T-helper 1 cell treated with Interleukin-12 subunit alpha and Interleukin-12 subunit beta and Interleukin-4 antibody, amounts not matched to agents 30 ng/mL and 1 ng/mL, for 36 hours (primary cell): Measurements from ENCODE around the gene NFATC4. TPM values are rescaled to one million over a fixed set of nuclear protein-coding genes. Genes with fewer than 3 reads are reported as not detected.
"Not testable (repeated sequence)": the region's sequence is repeated elsewhere in the genome, so short reads cannot be mapped to it uniquely, and the experiment has no call there.

ENCODE experiments used
- intact Hi-C: fragments of 100-400 bp; cut with micrococcal nuclease; formaldehyde crosslinking; loops from one replicate; pipeline ENCODE4 v1.15.1; 2024
- total RNA-seq: library from RNA; stranded (reverse); gene quantifications from 2 replicates; pipeline ENCODE4 v1.2.3, GENCODE V29; 2022

Gene NFATC4
- total RNA-seq = 0.59 TPM in 1 of 2 replicates, not detected in the other

- intact Hi-C loops = loop anchor here (2.0 to 5.0 kb wide), 2 partner anchors 35 to 45 kb away; no protein-coding TSS in a partner anchor
These were observed at the start of gene NFATC4 for GRCh38 chr14:24367514-24368211. TSS of gene NFATC4 (plus strand) at chr14:24368184. CDS start at chr14:24368341, 157 bp downstream.

GRCh38 chr14:24321212-24321975 is 46.6 kb upstream of the NFATC4 start:
- intact Hi-C loops = no loop called here

DNA sequence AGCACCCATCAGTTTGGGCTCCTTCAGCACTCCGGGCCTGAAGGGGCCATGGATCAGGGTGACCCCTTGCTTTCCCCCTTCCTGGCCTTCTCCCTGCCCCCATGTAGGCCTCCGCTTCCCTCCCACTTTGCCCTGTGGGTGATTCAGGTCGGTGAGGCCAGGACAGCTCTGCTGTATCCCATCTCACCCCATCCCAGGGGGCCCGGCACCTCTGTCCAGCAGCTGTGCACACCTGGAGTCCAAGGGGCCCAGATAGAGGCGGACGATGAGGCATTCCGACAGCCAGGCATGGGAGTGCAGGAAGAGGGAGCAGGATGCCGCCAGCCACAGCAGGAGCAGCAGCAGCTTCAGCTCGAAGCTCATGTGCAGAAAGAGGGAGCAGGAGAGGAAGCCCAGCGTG is 45.3 kb upstream of the NFATC4 start:
- intact Hi-C loops = no loop called here

DNA sequence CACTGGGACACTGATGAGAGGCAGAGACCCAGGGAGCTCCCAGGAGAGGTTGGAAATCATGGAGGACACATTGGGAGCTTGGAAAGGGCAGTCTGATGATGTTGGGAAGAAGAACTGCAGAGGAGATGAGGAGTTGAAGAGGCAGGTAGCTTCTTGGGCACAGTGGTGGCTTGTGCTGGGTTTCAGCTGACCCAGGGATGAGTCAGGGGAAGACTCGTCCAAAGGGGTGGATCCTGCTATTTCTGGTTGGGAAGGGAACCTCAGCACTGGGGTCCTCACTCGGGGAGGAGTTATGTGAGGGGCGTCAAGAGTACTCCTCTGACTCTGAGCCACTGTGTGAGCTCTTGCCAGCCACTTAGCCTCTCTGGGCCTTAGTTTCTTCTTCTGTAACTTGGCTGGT is 44.6 kb upstream of the NFATC4 start:
- intact Hi-C loops = no loop called here

- intact Hi-C loops = no loop called here
These were observed 44.0 kb upstream of the NFATC4 start for GRCh38 chr14:24324024-24324423.

DNA sequence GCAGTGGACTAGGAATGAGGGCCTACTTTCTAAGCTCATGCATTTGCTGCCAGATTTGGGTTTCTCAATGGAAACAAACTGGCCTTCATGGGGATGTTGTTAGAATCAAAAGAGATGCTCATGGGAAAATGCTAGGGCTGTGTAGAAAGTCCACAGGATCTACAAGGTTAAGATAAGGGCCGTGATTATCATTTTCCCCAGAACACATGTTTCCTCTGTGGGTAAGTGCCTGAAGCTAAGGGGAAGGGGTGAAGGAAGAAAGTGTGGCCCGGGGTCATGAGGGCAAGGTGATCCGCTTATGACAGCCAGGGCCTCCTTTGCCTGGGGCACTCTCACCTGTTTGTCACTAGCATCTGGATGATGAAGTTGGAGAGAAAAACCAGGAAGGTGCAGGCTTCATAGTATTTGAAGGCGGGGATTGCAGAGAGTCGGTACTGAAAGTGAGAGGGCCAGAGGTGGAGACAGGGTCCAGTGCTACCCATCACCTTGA is 42.9 kb upstream of the NFATC4 start:
- intact Hi-C loops = no loop called here

- intact Hi-C loops = no loop called here
These were observed 42.0 kb upstream of the NFATC4 start for GRCh38 chr14:24325963-24326362.

DNA sequence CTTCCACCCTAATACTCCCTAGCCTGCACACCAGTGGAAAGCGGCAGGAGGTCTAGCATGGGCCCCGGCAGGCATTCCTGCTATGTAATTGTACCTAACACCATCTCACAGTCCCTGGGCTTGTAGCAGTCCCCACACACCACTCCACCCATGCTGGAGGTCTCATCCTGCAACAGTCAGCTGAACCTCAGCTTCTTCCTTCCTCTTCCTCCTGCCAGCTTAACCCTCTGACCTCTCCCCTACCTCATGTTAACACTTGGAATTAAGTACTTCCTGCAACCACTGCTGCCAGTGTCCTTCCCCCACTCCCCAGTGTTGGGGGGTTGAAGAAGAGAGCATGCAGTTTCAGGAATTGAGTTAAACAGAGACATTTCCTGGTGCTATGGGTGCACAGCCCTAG is 40.7 kb upstream of the NFATC4 start:
- intact Hi-C loops = no loop called here

DNA sequence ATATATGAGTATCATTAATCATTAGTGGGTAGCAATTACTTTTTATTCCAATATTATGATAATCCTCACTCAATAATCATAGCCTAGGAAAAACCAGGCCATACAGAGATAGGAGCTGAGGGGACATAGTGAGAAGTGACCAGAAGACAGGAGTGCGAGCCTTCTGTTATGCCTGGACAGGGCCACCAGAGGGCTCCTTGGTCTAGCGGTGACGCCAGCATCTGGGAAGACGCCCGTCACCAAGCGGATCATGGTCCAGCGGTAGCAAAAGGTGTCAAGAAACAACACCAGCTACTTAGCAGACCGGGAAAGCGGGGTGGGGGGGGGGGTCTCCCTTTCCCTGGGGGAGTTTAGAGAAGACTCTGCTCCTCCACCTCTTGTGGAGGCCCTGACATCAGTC is 40.1 kb upstream of the NFATC4 start:
- intact Hi-C loops = not testable (repeated sequence)

GRCh38 chr14:24329073-24329663 is 38.8 kb upstream of the NFATC4 start:
- intact Hi-C loops = no loop called here

DNA sequence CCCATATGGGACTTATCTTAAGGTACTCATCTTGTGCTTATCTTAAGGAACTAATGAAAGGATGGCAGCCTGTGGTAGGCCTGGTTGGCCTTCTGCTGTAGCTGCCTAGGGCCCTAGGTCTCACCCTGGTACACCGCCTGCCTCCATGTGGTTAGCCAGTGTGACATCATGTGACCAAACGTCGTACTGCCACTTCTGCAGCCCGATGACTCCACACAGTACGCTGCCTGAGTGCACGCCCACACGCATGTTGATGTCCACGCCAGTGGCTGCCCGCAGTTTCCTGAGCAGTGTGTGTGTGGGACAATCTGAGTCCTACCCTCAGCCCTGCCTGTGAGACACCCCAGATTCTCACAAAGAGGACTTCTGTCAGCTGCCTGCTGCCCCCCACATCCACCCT is 38.2 kb upstream of the NFATC4 start:
- intact Hi-C loops = loop anchor here (5.0 kb wide), 1 partner anchor 343 kb away; no protein-coding TSS in a partner anchor

DNA sequence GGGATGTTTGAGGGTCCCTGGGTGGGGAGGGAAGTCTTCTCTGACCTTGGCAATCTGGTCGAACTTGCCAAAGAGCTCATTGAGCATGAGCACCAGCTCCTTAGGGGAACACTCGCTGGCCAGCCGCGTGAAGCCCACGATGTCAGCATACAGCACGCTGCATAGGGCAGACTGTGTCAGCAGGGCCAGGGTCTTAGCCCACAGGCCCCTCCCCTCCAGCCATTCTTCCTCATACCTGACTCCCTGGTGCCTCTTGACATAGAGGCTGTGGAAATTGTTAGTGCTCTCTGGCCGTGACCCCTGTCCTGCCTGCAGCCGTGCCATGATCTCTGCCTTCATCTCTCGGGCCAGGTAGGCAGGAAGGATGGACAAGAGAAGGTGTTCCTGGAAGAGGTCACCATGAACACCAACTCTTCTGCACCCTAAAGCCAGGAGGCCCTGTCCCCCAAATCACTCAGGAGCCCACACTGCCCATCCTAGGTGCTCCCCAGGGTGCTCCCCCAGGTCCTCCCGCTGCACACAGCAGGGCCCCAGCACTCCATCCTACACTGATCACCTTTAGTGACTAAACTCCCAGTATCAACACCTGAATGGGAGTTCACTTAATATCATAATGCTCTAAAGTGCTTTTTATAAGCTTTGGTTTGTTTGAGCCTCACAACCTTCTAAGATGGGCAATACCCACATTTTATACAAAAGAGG is 36.9 kb upstream of the NFATC4 start:
- intact Hi-C loops = loop anchor here (5.0 kb wide), 1 partner anchor 341 kb away; no protein-coding TSS in a partner anchor

GRCh38 chr14:24331731-24332267 is 36.2 kb upstream of the NFATC4 start:
- intact Hi-C loops = loop anchor here (1.0 to 5.0 kb wide), 7 partner anchors 23 to 341 kb away; partner anchors contain the start of genes DHRS1, IRF9, MDP1 and NOP9

GRCh38 chr14:24332268-24332993 is 35.6 kb upstream of the NFATC4 start:
- intact Hi-C loops = loop anchor here (1.0 to 5.0 kb wide), 7 partner anchors 24 to 340 kb away; partner anchors contain the start of genes DHRS1, IRF9, MDP1 and NOP9

- intact Hi-C loops = loop anchor here (5.0 kb wide), 1 partner anchor 338 kb away; no protein-coding TSS in a partner anchor
These were observed 33.3 kb upstream of the NFATC4 start, which contains the start of gene ADCY4 for GRCh38 chr14:24334431-24335291. TSS of gene ADCY4 (minus strand) at chr14:24335071. CDS start at chr14:24334652, 419 bp downstream.

GRCh38 chr14:24335461-24336171 is 32.4 kb upstream of the NFATC4 start:
- intact Hi-C loops = no loop called here

DNA sequence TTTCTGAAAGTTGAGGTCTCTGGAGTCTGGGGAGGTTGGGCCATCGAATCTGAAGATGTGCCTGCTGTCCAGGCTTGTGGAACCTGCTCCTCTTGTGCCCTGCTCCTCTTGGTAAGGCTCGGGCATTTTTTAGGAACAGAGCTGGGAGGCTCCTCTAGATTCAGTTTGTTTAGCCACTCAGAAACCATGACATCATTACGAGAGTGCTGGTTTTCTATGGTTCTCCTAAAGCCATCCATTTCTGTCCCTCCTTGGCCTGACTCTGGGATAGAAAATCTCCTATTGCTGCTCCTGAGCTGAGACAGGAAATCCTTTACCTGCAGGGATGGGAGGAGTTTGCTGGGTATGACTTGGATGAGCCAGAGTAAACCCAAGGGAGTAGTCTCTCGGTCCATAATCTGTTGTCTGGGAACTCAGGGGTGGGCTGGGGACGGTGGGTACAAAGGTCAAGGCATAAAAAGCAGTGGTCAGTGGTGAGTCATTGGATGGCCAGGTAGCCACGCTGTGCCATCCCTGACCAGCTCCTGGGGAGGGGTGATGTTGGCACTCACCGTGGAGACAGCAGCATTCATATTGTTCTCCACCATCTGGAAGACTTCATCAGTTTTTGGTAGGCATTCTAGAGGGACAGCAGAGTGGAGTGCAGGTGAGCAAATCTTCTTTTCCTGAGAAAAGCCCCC is 30.7 kb upstream of the NFATC4 start:
- intact Hi-C loops = no loop called here

DNA sequence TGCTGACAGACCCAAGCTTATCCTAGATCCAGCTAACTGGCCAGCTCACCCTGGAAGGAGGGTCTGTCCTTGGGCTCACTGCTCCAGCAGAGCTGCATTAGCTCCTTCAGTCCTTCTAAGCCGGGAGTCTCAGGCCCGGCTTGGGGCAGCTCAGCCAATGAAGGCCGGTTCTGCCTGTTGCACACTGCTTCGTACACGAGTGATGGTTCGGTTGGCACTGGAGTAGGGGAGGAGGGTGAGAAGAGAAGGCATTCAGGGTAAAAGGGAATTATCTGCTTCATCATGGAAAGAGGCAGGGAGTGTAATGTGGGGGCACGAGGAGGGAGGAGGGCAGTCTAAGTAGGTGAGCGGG is 30.2 kb upstream of the NFATC4 start:
- intact Hi-C loops = no loop called here
